ENCODE measurements around the gene LRP8. TPM values are rescaled to one million over a fixed set of nuclear protein-coding genes. Genes with fewer than 3 reads are reported as not detected.

Gene LRP8
- total RNA-seq, 1 donor from 2014 or later = 15.6 TPM

DNA sequence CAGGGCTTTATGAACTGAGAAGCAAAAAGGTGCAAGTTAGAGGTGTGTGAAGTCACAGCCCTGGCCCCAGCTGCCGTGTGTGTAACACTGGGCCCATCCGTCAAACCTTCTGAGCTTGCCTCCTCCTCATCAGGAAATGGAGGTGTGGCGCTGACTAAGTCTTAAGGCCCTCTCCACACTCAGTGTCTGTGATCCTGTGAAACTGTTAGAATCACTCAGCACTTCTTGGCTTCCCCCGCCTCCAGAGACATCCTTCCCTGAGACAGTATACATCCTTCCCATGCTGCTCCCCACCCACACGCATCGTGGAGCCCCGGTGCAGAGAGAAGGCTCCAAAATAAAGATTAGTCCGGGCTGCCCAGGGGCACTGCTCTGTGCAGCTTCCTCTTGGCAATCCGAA, 33.3 kb downstream of the LRP8 start:
- Histone ChIP-seq H4K20me1 (ENCODE audit: low read depth) (peaks cover 27% of the 10 kb centered on the region), H3K9ac (no peak overlapping the region), H3K4me2 (no peak overlapping the region), H3F3A (ENCODE audit: low read depth) (peaks cover 4% of the 10 kb centered on the region), H2AFZ (replicated peaks) (no peak overlapping the region), H3K36me3 (no peaks in the 10 kb centered on the region), H3K4me1 (peaks cover 59% of the 10 kb centered on the region), H3K4me3 (no peak overlapping the region), H3K9me3 (ENCODE audit: low read depth) (no peaks in the 10 kb centered on the region), H3K79me2 (ENCODE audit: low read depth) (peaks cover 45% of the 10 kb centered on the region), H3K27ac (no peak overlapping the region), H3K27me3 (no peaks in the 10 kb centered on the region)
- DNase-seq (ENCODE audit: low spot score) = no peak
- Mint-ChIP-seq H3K27me3 (ENCODE audit: insufficient read depth, low read depth) (peaks cover 17% of the 10 kb centered on the region), H3K4me3 (peak overlapping the region; percentile 22), H3K9me3 (no peaks in the 10 kb centered on the region), H3K4me1 (peaks cover 73% of the 10 kb centered on the region), H3K27ac (peak overlapping the region; percentile 94), H3K36me3 (peaks cover 3% of the 10 kb centered on the region)
- TF ChIP-seq EZH2 (IDR thresholded peaks at IDR 0.05) = no peak
- TF ChIP-seq, protein P1, sequence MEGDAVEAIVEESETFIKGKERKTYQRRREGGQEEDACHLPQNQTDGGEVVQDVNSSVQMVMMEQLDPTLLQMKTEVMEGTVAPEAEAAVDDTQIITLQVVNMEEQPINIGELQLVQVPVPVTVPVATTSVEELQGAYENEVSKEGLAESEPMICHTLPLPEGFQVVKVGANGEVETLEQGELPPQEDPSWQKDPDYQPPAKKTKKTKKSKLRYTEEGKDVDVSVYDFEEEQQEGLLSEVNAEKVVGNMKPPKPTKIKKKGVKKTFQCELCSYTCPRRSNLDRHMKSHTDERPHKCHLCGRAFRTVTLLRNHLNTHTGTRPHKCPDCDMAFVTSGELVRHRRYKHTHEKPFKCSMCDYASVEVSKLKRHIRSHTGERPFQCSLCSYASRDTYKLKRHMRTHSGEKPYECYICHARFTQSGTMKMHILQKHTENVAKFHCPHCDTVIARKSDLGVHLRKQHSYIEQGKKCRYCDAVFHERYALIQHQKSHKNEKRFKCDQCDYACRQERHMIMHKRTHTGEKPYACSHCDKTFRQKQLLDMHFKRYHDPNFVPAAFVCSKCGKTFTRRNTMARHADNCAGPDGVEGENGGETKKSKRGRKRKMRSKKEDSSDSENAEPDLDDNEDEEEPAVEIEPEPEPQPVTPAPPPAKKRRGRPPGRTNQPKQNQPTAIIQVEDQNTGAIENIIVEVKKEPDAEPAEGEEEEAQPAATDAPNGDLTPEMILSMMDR (IDR thresholded peaks at IDR 0.05) = no peak
- no peak for TF ChIP-seq EZH2phosphoT487 (IDR thresholded peaks at IDR 0.05)

DNA sequence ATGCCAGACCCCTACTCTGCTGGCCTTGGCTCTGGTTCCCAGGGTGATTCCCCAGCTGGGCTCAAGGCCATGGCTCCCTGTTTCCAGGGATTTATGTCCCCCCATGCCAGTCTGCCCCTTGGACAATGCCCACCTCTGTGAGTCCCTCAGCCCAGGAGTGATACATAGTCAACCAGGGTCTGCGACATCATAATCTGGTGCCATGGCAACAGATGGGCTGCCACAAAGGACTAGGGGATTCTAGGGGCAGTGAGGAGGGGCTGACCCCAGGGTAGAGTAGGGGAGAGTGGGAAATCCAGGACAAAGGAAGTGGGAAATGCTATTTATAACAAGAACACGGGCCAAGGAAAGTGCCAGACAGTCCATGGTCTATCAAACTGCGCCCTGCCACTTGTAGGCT, 33.8 kb downstream of the LRP8 start:
- H3K4me3 Mint-ChIP-seq = peak overlapping the region; percentile 22
- H3K79me2 ChIP-seq (ENCODE audit: low read depth) = peaks cover 45% of the 10 kb centered on the region
- peak overlapping the region; percentile 94 for H3K27ac Mint-ChIP-seq
- no peaks in the 10 kb centered on the region for H3K27me3 ChIP-seq
- H3K4me2 ChIP-seq = no peak overlapping the region
- H3K4me1 ChIP-seq = peaks cover 64% of the 10 kb centered on the region
- H3K27me3 Mint-ChIP-seq (ENCODE audit: insufficient read depth, low read depth) = peaks cover 16% of the 10 kb centered on the region
- no peak for DNase-seq (ENCODE audit: low spot score)
- H3K4me3 ChIP-seq = no peak overlapping the region
- H4K20me1 ChIP-seq (ENCODE audit: low read depth) = peaks cover 30% of the 10 kb centered on the region
- peaks cover 78% of the 10 kb centered on the region for H3K4me1 Mint-ChIP-seq
- H3K36me3 Mint-ChIP-seq = peaks cover 3% of the 10 kb centered on the region
- H3K9ac ChIP-seq = no peak overlapping the region
- peaks cover 9% of the 10 kb centered on the region for H3F3A ChIP-seq (ENCODE audit: low read depth)
- no peak overlapping the region for H2AFZ ChIP-seq (replicated peaks)
- H3K9me3 ChIP-seq (ENCODE audit: low read depth) = no peaks in the 10 kb centered on the region
- TF ChIP-seq EZH2 (IDR thresholded peaks at IDR 0.05) (no peak), EZH2phosphoT487 (IDR thresholded peaks at IDR 0.05) (no peak)
- TF ChIP-seq, protein P1 (IDR thresholded peaks at IDR 0.05) = no peak
- H3K9me3 Mint-ChIP-seq = no peaks in the 10 kb centered on the region
- no peak overlapping the region for H3K27ac ChIP-seq
- H3K36me3 ChIP-seq = no peaks in the 10 kb centered on the region

DNA sequence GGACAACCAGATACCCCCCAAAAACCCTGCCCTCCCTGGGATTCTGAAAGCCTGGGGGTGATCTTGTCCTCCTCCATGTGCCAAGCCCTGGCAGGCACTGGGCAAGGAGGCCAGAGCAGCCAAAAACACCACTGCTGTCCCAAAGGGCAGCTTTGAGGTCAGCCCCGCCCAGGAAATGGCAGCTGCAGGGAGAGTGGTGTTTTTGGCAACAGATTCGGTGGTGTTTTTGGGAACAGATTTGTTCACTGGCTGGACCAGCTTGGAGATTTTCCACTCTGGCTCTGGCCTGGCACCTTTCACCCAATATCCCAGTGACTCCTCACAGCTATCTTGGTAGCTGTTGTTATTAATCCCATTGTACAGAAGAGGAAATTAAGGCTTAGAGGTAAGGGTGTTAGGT, 34.7 kb downstream of the LRP8 start:
- Mint-ChIP-seq H3K9me3 (no peaks in the 10 kb centered on the region), H3K36me3 (peaks cover 3% of the 10 kb centered on the region), H3K4me1 (peaks cover 82% of the 10 kb centered on the region), H3K27ac (no peak overlapping the region), H3K4me3 (no peak overlapping the region), H3K27me3 (ENCODE audit: insufficient read depth, low read depth) (peaks cover 16% of the 10 kb centered on the region)
- peaks cover 40% of the 10 kb centered on the region for H3K79me2 ChIP-seq (ENCODE audit: low read depth)
- no peak overlapping the region for H3K9ac ChIP-seq
- H3K27ac ChIP-seq = no peak overlapping the region
- peaks cover 70% of the 10 kb centered on the region for H3K4me1 ChIP-seq
- TF ChIP-seq, protein P1 (IDR thresholded peaks at IDR 0.05) = no peak
- TF ChIP-seq EZH2phosphoT487 (IDR thresholded peaks at IDR 0.05) = no peak
- TF ChIP-seq EZH2 (IDR thresholded peaks at IDR 0.05) = no peak
- no peak overlapping the region for H3K4me3 ChIP-seq
- no peaks in the 10 kb centered on the region for H3K9me3 ChIP-seq (ENCODE audit: low read depth)
- H3K27me3 ChIP-seq = no peaks in the 10 kb centered on the region
- no peak for DNase-seq (ENCODE audit: low spot score)
- H3K36me3 ChIP-seq = no peaks in the 10 kb centered on the region
- H2AFZ ChIP-seq (replicated peaks) = no peak overlapping the region
- H4K20me1 ChIP-seq (ENCODE audit: low read depth) = peaks cover 33% of the 10 kb centered on the region
- H3F3A ChIP-seq (ENCODE audit: low read depth) = peaks cover 19% of the 10 kb centered on the region
- H3K4me2 ChIP-seq = no peak overlapping the region
